RWPE2 (cell line): ENCODE measurements around the gene NEO1.

Source experiments
- ATAC-seq: fragments of 200-7000 bp; cut with Tn5 transposase; 3 replicates; pipeline ENCODE4 v1.9.1; 2021; ENCODE audit warnings: low read depth
- DNase-seq: peaks from one replicate; pipeline ENCODE4 v3.0.0-alpha.2; 2020; ENCODE audit warnings: low spot score
- H3K27ac ChIP-seq: fragments of 450-650 bp; 2 replicates; pipeline ENCODE4 v1.5.1; 2017; ENCODE audit warnings: mild to moderate bottlenecking; ENCODE audit not compliant: poor library complexity, severe bottlenecking
- H3K27me3 ChIP-seq: fragments of 250-450 bp; sonication (Bioruptor Pico); 2 replicates; pipeline ENCODE4 v1.5.1; 2021; ENCODE audit warnings: mild to moderate bottlenecking, moderate library complexity; ENCODE audit not compliant: insufficient read depth, poor library complexity, severe bottlenecking
- H3K36me3 ChIP-seq: fragments of 250-450 bp; sonication (Bioruptor Pico); 2 replicates; pipeline ENCODE4 v1.5.1; 2020; ENCODE audit warnings: low read depth, mild to moderate bottlenecking, moderate library complexity
- H3K4me1 ChIP-seq: fragments of 250-450 bp; sonication (Bioruptor Pico); 2 replicates; pipeline ENCODE4 v1.5.1; 2021; ENCODE audit warnings: mild to moderate bottlenecking, moderate library complexity; ENCODE audit not compliant: insufficient read depth, poor library complexity, severe bottlenecking
- H3K4me3 ChIP-seq: fragments of 250-450 bp; sonication (Bioruptor Pico); 2 replicates; pipeline ENCODE4 v1.5.1; 2021; ENCODE audit warnings: mild to moderate bottlenecking, moderate library complexity; ENCODE audit not compliant: severe bottlenecking
- H3K9me3 ChIP-seq: fragments of 250-450 bp; sonication (Bioruptor Pico); 2 replicates; pipeline ENCODE4 v1.5.1; 2021; ENCODE audit warnings: mild to moderate bottlenecking, moderate library complexity; ENCODE audit not compliant: severe bottlenecking
- CTCF ChIP-seq: fragments of 450-650 bp; IDR thresholded peaks from one replicate; pipeline ENCODE4 v1.5.1; 2017; ENCODE audit warnings: mild to moderate bottlenecking, moderate library complexity; ENCODE audit not compliant: poor library complexity, severe bottlenecking

NEO1 gene

GRCh38 chr15:73127302-73127936 is 75.2 kb downstream of the NEO1 start:
- DNase-seq (no peak), ATAC-seq (peak; percentile 67)
- Histone ChIP-seq H3K27ac (no peak overlapping the region), H3K9me3 (no peaks in the 10 kb centered on the region), H3K4me3 (no peak overlapping the region), H3K27me3 (no peaks in the 10 kb centered on the region), H3K4me1 (no peaks in the 10 kb centered on the region), H3K36me3 (no peaks in the 10 kb centered on the region)
- TF ChIP-seq CTCF, result peak; percentile 94

GRCh38 chr15:73130830-73131229 is 78.6 kb downstream of the NEO1 start:
- ATAC-seq (no peak), DNase-seq (no peak)
- H3K4me3 ChIP-seq, result no peak overlapping the region
- no peaks in the 10 kb centered on the region for H3K27me3 ChIP-seq
- no peaks in the 10 kb centered on the region for H3K36me3 ChIP-seq
- no peak for TF ChIP-seq CTCF
- no peaks in the 10 kb centered on the region for H3K4me1 ChIP-seq
- no peaks in the 10 kb centered on the region for H3K9me3 ChIP-seq
- H3K27ac ChIP-seq, result no peak overlapping the region

GRCh38 chr15:73134196-73134595 is 81.9 kb downstream of the NEO1 start:
- H3K9me3 ChIP-seq, result no peaks in the 10 kb centered on the region
- TF ChIP-seq CTCF, result no peak

GRCh38 chr15:73139041-73139743 is 86.9 kb downstream of the NEO1 start:
- ATAC-seq (no peak), DNase-seq (no peak)
- H3K36me3 ChIP-seq, result no peaks in the 10 kb centered on the region
- no peak overlapping the region for H3K4me3 ChIP-seq
- no peak overlapping the region for H3K27ac ChIP-seq
- H3K4me1 ChIP-seq, result no peaks in the 10 kb centered on the region
- H3K9me3 ChIP-seq, result no peaks in the 10 kb centered on the region
- H3K27me3 ChIP-seq, result no peaks in the 10 kb centered on the region
- no peak for TF ChIP-seq CTCF

More at GRCh38 chr15:73134196-73134595, 81.9 kb downstream of the NEO1 start:
- no peaks in the 10 kb centered on the region for H3K36me3 ChIP-seq
- H3K4me3 ChIP-seq, result no peak overlapping the region
- H3K27ac ChIP-seq, result no peak overlapping the region
- no peaks in the 10 kb centered on the region for H3K4me1 ChIP-seq
- H3K27me3 ChIP-seq, result no peaks in the 10 kb centered on the region
- ATAC-seq (no peak), DNase-seq (no peak)
